UCSD-AML1 (cell line): ENCODE results near the gene LPO.

ENCODE experiments used
- DNase-seq: peaks from one replicate; lab custom pipeline; 2025; ENCODE audit not compliant: unreplicated experiment; lab: John Stamatoyannopoulos, UW

The LPO gene

GRCh38 chr17:58315750-58316149, 77.4 kb downstream of the LPO start:
- DNase-seq = no peak

GRCh38 chr17:58316260-58316960, 78.0 kb downstream of the LPO start:
- no peak for DNase-seq

- no peak for DNase-seq
Observed at GRCh38 chr17:58317421-58318064, 79.2 kb downstream of the LPO start.

GRCh38 chr17:58318065-58318481, 79.7 kb downstream of the LPO start:
- DNase-seq = no peak
